Measurements from ENCODE around the gene CDH8.

CDH8 gene

DNA sequence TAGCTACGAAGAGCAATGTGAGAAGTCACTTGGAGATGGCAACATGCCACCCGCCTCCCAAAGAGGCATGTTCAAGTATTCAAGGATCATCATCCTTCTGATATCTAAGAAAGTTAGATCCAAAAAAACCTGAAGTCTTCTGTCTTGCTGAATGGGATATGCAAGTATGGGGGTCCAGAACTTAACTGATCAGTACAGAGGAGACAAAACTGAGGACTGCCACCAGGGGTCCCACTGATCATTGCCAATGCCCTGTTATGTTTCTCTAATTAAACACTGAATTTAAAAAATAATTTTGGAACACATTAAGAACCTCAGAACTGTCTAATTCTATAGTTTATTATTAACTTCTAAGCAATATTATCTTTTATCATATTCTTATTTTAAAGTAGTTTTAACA is 99.7 kb downstream of the CDH8 start:
- DNase-seq (ENCODE audit: low read depth) = no peak

DNA sequence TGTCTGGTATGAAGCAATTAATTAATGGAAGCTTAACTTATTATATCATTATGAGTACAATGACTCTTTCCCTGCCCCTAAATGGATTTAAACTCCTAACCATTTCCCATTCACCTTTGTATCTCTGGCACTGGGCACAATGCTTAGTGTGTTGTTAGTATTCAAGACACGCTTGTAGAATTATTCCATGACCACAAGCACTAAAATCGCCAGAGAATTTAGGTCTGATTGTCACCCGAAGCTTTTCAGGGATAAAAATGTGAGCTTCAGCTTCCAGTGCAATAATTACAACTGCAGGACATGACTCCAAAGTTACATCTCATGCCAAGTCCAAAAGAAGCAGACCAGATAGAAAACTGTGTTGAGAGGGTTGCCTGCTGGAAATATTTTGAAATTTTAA is 101.6 kb downstream of the CDH8 start:
- no peak for DNase-seq (ENCODE audit: low read depth)

DNA sequence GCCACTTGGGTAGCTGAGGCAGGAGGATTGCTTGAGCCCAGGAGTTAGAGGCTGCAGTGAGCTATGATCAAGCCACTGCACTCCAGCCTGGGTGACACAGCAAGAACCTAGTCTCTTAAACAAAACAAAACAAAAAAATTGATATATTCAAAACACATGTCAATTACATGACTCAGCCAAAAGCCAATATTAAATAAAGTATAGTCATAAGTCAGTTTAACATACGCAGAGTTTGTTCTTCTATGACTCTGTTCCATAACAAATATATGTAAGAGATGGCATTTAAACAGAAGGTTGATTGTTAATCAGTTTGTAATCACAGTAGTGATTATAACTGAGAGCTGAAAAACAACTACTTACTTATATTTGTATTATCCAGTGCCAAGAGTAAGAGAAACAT is 106.5 kb downstream of the CDH8 start:
- no peak for DNase-seq (ENCODE audit: low read depth)

DNA sequence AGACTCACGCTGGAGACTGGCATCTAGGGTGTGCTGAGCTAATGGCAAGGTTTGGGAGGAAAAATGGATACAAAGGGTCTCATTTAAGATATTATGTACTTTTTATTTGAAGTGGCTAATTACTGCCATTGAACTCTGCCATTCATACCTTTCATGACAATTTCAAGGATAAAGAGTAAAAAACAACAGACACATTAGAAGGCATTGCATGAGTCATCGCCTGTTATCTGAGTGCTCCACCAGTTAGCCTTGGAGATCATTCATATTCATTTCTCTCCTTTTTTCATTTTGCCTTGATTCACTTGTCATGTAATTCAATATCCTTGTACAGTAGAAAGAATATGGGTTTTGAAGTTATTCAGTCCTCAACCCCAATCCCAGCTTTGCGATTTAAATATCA is 109.5 kb downstream of the CDH8 start:
- DNase-seq (ENCODE audit: low read depth) = no peak

DNA sequence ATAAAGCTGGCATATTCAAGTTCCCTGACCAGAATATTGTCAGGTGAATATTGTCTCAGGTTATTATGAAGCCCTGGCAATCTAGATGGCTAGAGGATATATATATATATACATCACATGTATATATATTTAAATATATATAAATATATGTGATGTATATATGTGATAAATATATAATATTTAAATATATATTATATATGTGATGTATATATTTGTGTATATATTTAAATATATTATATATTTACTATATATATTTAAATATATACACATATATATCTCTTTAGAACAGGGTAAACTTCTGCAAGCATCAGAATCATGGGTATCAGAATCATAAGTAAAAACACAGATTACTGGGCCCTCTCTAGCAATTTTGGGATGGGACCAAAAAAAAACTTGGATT is 112.6 kb downstream of the CDH8 start:
- no peak for DNase-seq (ENCODE audit: low read depth)

DNA sequence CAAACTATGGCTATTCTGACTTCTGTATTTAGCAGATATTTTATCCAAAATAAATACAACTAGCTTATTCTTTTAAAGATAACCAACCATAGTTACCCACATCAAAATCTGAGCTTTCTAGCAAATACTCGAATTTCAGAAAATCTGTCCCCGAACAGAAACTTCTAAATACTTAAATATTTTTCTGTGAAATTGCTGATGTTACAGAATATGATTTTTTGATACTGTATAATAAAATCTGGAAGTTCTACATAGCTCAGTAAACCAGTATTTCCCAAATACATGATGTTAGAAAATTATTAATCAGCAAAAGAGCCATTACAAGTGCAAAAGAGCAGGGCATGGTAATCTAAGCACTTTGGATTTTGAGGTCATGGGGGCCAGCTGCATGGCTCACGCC is 114.9 kb downstream of the CDH8 start:
- DNase-seq (ENCODE audit: low read depth) = no peak

DNA sequence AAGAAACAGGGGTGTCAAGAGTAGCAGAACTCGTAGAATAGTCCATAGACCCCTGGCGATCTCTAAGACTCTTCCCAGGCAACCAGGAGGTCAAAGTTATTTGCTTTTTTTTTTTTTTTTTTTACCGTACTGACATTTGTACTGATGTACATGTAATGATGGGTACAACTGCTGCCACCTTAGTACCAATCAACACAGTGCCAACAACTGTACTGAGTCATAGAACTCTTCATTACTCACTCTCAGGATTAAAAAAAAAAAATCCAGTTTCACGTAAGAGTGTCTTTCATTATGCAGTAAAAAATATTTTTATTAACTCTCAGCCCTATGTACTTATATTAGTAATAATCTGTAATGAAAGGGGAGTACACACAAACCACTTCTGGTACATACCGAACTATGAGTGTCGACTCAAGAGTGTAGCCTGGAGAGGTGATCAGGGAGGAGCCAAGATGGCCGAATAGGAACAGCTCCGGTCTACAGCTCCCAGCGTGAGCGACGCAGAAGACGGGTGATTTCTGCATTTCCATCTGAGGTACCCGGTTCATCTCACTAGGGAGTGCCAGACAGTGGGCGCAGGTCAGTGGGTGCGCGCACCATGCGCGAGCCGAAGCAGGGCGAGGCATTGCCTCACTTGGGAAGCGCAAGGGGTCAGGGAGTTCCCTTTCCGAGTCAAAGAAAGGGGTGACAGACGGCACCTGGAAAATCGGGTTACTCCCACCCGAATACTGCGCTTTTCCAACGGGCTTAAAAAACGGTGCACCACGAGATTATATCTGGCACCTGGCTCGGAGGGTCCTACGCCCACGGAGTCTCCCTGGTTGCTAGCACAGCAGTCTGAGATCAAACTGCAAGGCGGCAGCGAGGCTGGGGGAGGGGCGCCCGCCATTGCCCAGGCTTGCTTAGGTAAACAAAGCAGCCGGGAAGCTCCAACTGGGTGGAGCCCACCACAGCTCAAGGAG is 118.1 kb downstream of the CDH8 start:
- peak; percentile 19 for DNase-seq (ENCODE audit: low read depth)

DNA sequence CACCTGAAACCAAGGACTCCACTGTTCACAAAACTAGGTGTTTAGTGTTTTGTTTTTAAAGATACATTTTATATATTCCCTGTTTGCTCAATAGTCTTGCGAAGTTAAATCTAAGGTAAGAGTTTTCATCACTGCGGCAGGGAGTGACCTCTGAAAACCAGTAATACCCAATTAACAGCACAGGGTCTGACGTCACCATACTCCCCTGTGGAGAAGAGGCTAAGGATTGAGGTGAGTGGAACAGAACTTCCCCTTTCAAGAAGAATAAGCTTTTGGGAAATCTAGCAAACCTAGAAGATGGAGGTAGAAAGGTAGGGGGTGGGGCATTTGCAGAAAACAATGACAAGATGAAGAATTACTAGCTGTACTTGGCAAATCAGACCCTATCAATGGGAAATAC is 120.7 kb downstream of the CDH8 start:
- DNase-seq (ENCODE audit: low read depth) = no peak

DNA sequence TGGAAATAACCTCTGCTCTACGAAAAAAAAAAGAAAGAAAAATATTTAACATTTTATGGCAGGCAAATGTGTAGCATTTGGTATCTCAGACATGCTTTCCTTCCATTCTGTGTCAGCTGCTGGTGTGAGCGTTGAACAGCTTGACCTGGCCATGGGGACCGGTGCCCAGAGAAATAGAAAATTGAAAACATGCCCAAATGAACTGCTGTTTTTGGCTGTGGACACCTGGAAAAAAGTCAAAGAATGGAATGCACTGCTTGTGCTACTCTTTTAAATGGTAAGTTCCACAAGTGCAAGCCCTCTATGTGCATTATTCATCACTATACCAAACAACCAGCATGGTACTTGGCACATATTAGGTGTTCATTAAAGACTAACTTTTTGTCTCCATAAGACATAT is 127.2 kb downstream of the CDH8 start:
- DNase-seq (ENCODE audit: low read depth) = no peak

DNA sequence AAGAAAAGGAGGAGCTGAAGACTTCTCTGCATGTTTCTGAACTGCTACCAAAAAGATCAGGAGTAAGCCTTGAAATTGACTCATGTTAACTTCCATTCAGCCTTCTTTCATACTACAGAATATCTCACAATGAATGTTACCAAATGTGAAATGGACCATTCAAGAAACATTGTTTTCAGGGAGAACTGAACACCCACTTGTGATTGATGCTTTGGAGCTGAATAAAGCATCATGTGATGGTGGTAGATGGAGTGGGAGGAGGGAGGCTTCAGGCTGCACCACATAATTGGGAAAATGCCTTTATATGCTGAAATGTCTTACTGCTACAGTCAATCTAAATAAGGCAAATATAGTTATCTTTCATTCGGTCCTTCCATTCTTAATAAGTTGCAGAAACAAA is 127.8 kb downstream of the CDH8 start:
- DNase-seq (ENCODE audit: low read depth) = no peak

DNA sequence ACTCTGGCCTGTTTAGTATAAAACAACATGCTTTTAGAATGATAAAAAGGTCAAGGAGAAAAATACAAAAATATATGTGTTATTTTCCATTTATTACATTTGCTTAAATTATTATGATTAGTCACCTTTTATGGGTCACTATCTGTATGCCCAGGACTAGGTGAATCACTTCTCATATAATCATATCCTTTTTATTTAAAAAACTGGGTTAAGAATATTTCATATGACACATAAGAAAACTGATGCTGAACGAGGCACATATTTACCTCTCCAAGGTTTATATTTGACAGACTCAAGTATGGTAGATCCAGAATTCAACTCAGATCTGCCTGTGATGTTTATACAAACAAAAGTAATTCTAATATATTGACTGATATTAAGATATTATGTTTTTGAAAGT is 134.5 kb downstream of the CDH8 start:
- DNase-seq (ENCODE audit: low read depth) = no peak

DNA sequence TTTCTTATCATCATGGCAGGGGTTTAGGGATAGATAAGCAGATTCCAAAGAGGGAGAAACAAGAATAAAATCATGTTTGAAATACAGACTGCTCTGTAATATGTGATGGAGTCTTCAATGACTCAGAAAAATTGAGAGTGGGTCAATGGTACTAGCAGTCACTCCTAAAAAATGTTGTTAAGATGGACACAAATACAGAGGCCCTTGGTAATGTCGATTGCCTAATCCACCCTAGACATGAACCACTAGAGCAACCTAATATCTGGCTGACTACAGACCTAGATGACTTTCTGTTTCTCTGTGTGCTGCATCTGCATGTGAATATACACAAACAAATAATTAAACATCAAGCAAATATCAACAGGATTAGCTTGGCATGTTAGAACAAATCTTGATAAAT is 135.8 kb downstream of the CDH8 start:
- peak; percentile 56 for DNase-seq (ENCODE audit: low read depth)

DNA sequence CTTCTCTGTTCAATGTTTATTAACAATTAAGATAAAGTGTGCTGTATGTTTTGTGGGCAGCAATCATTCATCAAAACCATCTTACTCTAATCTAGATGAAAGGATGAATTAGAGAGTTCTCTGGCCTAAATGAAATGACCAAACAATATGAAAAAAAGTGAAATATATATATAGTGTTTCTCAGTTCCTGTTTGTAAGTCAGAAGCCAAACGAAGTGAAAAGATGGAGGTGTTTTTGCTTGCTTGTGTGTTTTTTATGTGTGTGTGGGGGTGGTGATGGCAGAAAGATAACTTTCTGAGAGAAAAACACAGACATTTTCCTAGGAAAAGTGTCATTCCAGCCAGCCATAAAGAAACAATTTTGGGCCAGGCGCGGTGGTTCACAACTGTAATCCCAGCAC is 138.6 kb downstream of the CDH8 start:
- DNase-seq (ENCODE audit: low read depth) = no peak

DNA sequence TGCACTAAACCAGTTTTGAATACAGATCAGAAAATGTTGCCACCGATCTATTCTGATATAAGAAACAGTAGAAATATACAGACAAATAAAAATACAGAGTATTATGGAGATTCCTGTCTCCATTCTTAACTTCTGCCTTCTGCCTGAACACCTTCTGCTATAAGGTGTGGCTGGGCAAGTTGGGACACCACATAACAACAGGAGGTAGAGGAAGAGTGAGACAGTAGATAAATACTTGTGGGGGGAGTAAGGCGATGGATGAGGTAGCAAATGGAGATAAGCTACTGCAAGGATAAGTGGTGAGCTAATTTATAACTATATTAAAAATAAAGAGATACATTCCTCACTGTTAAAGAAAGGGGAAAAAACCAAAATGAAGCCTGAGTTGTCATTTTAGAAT is 143.7 kb downstream of the CDH8 start:
- no peak for DNase-seq (ENCODE audit: low read depth)

DNA sequence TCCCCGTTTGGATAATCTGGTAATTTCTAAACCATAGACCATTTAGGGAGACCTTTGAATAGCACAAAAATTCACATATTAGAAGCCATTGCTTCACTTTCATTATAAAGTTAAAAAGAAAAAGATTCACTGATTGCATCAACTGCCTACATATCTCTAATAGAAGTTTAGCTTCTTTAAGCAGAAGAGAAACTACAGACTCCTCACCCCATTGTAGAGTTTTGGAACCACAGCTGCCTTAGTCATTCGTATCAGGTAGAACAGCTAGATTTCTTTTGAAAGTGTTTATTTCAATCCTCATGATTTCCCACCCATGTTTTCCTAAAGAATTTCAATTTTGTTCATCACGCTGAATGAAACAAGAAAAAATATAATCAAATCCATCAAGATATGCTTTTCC is 144.8 kb downstream of the CDH8 start:
- DNase-seq (ENCODE audit: low read depth) = no peak

DNA sequence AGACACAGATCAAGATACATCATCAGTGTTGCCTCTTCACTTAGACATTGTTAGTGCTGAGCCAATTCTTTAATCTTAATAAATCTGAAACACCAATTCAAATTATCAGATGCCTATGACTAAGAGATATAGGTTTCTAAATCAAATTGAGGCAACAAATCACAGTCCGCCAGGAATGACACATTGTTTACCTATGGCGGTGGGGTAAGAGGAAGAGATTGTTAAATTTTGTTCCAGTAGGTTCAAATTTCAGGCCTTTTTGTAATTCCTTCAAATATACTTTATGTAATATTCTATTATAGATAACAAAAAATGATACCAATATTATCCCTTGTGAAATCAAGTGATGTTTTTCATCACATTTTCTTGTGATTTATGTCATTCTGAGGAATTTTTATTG is 145.9 kb downstream of the CDH8 start:
- DNase-seq (ENCODE audit: low read depth) = no peak

DNA sequence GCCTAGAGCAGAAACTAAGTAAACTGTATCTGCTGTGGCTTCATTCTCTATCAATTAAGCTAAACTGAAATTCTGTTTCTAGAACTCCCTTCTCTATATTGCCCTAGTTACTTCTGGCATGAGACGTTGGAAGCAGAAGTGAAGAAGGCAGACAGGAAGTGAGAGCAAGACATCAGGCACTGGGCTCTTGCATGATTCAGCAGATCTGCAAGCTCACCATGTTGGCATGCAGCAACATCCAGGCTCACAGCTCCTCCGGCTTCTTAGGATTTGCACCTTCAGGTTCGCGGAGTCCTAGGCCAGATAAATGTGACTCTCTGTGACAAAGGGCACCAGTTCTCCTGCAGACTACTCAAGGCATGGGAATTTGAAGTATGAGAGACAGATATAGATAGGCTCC is 148.3 kb downstream of the CDH8 start:
- peak; percentile 63 for DNase-seq (ENCODE audit: low read depth)

DNA sequence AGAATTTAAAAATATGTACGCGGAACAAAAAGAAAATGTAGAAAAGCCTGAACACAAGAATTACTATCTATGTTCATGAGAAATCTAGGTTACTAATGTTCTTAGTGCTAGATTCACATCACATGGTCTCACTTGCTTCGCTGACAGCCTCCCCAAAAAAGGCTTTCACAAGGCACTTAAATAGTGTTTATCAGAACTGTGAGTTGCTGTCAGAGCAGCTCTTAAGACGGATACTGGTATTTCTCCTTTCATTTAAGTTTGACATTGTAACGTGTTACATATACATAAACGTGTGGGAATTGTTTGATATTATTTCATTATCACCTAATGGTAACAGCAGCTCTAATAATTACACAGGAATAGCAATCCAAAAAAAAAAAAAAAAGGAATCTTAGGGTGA is 150.9 kb downstream of the CDH8 start:
- DNase-seq (ENCODE audit: low read depth) = no peak

DNA sequence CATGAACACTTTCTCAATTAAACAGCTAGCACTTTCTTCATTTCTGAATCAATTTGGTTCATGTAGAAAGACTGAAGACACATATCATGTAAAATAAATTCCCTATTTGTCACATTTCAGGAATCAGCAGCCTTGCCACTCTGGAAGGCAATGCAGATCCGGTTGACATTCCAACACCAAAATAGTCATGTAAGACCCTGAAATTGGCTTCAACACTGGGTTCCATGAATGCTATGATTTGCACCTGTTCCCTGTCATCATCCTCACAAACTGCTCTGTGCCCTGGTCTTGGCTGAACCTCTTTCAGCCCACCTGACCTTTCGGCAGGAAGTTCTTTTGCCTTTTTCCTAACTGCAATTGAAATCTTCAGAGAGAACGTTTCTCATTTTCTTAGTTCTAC is 156.9 kb downstream of the CDH8 start:
- DNase-seq (ENCODE audit: low read depth) = no peak

DNA sequence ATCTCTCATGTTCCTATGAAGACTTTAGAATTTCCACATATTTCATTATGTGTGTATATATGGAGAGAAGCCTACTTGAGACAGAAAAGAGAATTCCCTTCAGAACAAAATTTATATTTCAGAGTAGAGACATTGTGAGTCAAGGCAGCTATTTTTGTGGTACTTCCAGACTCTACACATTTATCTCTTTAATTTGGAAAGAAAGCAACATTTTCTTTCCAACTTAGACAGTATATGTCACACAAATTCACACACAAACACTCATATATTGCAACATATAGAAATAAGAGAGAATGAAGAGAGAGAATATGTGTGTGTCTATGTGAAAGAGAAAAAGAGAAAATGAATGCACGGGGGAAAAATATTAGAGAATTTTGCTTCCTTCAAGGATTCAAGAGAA is 158.8 kb downstream of the CDH8 start:
- no peak for DNase-seq (ENCODE audit: low read depth)

DNA sequence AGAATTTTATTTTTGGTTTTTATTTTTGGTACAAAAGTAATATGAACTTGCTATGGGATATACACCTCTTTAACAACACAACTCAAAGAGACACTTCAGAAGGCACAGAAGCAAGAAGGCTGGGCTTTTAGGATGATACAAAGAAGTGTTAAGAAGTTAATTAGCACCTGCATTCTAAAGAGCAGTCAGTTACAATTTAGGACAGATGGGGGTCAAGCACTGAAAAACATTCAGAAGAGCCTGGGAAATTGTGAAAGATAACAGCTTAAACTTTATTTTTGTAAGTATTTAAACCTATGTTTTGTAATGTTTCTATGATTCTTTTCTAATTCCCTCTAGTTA is 163.5 kb downstream of the CDH8 start:
- no peak for DNase-seq (ENCODE audit: low read depth)

DNA sequence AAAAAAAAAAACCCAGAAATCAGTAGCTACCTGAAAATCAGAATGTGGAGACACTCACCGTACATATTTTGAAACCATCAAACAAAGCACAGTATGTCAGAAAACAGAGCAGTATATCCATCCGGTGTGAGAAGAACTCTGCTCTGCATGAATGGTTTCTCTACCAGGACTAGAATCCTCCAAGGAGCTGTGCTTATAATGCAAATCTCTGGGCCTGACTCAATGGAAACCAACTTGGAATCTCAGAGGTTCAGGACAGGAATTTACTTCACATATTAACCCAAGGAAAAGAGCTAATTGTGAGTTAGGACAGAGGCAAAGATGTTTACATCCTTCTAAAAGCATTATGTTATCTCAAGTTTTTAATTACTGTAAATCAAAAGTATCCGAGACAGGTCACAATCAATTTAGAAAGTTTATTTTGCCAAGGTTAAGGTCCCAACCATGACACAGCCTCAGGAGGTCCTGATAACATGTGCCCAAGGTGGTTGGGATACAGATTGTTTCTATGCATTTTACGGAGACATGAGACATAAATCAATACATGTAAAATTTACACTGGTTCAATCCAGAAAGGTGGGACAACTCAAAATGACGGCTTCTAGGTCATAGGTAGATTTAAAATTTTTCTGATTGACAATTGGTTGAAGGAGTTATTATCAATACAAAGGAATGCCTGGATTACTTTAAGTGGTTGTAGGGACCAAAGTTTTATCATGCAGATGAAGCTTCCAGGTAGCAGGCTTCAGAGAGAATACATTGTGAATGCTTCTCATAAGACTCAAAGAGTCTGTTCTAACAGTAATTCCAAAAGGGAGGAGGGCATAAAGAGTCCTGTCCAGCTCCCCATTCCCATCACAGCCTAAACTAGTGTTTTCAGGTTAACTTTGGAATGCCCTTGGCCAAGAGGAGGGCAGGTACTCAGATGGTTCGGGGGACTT is 164.1 kb downstream of the CDH8 start:
- DNase-seq (ENCODE audit: low read depth) = no peak

All from EH (cell line).